ENCODE data around the gene ATP8B4.

GRCh38 chr15:49988766-49989165 is 130.3 kb downstream of the ATP8B4 start:
- TF ChIP-seq MAX (IDR thresholded peaks at IDR 0.05) = no peak
- TF ChIP-seq CTCF (IDR thresholded peaks at IDR 0.05; ENCODE audit: low read depth, low read length, missing input control) = no peak
- no peak for TF ChIP-seq FOXA1 (IDR thresholded peaks at IDR 0.05)
- no peak for TF ChIP-seq TAF1 (conservative IDR thresholded peaks at IDR 0.05)
- TF ChIP-seq REST (IDR thresholded peaks at IDR 0.05) = no peak
- no peak for TF ChIP-seq NR2F2 (IDR thresholded peaks at IDR 0.05)
- no peak for TF ChIP-seq JUND (IDR thresholded peaks at IDR 0.05)

Measured in liver (tissue), 3 donors.